NCI-H2196 treated with DMSO at 0.1 percent for 48 hours (cell line): ENCODE data around the gene FLRT1.

Experiments used
- DNase-seq: peaks from one replicate; lab custom pipeline; 2025; ENCODE audit not compliant: unreplicated experiment; lab: John Stamatoyannopoulos, UW

The FLRT1 gene

DNA sequence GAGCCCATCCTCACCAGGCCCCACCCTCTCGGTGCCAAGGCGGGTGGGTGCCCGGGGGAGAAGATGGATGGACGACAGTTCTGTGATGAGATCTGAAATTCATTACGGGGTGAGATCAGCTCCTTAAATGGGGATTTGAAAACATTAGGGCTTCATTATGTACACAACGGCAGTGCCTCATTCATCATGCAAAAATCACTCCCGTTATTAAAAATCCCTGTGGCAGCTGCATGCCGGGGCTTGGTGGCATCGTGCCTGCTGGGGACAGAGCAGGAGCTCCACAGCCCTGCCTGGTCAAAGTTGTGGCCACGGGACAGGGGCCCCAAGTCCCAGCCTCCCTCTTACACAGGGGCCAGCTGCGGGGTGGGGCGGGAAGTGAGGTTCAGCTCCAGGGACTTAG lies 29.3 kb upstream of the FLRT1 start:
- no peak for DNase-seq

DNA sequence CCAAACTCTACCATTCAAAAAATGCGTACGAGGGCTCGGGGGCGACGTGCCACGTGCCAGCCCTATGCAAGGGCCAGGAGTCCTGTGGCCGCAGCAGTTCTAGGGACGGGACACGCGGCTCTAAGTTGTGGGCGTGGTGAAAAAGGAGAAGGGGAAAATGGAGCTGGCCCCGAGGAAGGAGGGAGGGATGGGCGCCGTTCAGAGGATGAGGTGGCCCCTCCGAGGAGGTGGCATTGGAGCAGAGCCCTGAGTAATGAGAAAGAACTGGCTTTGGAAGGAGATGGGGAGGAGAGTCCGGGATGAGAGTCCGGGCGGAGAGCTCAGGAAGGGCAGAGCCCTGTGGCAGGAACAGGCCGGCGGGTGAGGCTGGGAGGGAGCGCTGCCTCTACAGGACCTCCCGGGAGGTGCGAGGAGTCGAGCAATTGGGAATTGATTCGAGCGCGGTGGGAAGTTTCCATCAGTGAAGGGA lies 28.5 kb upstream of the FLRT1 start:
- DNase-seq, result no peak

DNA sequence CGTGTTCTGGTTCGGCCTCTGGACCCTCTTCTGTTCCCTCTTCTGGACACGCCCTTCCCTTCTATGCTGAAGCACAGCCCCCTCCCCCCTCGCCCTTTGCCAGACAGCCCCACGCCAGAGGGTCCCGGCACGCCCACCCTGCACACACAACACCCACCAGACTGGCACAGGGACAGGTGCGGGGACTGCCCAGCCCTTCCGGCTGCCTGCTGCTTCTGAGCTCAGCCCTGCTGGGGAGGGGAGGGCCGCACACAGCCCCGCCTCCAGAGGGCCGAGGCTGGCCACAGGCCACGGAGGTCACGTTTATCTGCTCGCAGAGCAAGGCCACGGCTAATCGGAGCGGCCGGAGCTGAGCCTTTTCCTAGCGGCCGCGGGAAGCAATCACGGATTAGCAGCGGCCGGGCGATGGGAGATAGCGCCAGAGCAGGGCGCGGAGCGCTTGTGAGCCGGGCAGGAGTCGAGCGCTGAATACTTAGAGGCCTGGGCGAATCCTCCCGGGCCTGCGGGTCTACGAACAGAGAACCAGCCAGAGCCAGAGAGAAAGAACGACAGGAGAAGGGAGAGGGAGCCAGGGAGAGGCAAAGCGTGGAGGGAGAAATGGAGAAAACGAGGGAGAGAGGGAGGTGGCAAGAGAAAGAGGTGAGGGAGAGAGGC lies 28.0 kb upstream of the FLRT1 start:
- no peak for DNase-seq

DNA sequence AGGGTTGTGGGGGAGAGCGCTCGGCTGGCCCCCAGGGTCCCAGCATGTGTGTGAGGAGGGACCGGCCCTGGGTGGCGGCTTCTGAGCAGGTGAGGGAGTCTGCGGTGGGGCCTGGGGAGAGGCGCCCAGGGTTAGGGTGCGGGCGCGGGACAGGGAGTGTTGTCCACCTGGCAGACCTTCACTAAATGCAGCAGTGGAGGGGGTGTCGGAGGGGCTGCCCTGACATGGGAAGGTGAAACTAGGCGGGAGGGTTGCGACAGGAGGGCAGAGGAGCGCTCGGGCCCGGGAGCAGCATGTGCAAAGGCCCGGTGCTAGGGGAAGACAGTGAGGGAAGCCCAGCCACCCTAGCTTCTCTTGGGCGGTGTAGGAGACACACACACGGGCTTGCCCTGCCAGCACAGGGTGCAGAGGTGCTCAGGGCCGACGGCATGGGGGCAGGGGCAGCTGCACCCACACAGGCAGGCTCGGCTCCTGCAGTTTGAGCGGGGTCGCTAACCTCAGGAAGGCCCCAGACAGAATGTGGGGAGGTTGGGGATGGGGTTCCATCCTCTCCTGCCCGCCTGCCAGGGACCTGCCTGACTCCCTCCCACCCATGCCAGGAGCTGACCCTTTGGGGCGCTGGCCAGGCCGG lies 27.3 kb upstream of the FLRT1 start:
- DNase-seq, result no peak

DNA sequence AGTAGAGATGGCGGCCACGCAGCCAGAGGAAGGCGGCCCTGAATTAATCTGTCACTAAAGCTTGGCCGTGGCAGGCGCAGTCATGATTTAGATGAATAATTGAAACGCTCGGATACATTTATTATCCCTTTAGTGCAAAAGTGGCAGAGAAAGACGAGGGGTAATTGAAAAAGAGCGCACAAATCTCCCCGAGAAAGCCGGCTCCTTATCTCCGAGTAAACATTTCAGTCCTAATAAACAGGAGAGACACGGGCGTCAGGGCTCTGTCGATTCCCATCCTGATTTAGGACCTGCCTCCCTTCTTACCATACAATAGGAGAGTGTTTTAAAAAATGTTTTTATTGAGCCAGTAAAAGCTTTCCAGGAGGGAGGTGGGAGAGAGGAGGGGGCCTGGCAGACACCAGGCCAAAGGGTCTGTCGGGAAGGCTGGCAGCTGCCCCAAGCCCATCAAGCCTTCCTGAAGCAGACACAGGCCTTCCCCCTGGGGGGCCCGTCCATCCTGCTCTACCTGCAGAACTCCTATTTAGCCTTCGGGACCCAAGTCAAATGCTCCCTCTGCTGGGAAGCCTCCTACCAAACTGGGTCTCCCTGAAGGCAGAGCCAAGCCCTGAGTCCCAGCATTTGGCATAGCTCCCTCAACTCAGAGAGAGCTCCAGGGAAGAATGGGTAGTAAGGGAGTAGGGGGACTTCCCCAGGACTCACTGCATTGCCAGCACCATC lies 26.7 kb upstream of the FLRT1 start:
- DNase-seq, result no peak

DNA sequence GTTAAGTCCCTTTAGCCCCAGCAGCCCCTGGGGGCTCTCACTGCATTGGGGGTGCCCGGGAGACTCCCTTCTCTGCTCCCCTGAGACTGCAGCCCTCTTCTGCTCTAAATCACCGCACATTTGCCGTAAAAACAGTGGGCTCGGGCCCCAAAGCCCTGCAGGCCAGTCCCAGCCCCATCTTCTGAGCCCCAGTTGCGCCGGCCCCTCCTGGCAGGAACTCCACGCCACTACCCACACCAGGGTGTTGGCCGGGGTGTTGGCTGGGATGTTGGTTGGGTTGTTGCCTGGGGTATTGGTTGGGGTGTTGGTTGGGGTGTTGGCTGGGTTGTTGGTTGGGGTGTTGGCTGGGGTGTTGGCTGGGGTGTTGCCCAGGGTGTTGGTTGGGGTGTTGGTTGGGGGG lies 26.0 kb upstream of the FLRT1 start:
- DNase-seq, result no peak

DNA sequence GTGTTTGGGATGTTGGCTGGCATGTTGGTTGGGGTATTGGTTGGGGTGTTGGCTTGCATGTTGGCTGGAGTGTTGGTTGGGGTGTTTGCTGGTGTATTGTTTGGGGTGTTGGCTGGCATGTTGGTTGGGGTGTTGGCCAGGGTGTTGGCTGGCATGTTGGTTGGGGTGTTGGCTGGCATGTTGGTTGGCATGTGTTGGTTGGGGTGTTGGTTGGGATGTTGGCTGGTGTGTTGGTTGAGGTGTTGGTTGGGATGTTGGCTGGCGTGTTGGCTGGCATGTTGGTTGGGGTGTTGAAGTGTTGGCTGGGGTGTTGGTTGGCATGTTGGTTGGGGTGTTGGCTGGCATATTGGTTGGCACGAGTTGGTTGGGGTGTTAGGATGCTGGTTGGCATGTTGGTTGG lies 24.9 kb upstream of the FLRT1 start:
- DNase-seq, result no peak

DNA sequence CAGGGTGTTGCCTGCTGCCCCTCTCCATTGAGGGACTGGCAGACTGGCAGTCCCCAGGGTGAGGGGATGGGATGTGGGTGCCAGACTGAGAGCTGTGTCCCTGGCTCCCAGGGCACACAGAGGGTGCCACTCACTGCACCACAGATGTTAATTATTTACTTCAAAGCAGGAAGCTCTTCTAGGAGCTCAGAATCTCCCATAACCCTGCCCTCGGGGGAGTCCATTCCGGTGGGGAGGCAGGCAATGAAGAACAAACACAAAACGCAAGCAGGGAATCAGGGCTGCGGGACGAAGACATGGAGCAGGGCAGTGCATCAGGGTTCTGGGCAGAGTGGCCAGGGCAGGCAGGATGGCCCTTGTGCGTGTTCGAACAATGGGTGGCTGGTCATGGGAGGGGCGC lies 24.4 kb upstream of the FLRT1 start:
- DNase-seq, result no peak

DNA sequence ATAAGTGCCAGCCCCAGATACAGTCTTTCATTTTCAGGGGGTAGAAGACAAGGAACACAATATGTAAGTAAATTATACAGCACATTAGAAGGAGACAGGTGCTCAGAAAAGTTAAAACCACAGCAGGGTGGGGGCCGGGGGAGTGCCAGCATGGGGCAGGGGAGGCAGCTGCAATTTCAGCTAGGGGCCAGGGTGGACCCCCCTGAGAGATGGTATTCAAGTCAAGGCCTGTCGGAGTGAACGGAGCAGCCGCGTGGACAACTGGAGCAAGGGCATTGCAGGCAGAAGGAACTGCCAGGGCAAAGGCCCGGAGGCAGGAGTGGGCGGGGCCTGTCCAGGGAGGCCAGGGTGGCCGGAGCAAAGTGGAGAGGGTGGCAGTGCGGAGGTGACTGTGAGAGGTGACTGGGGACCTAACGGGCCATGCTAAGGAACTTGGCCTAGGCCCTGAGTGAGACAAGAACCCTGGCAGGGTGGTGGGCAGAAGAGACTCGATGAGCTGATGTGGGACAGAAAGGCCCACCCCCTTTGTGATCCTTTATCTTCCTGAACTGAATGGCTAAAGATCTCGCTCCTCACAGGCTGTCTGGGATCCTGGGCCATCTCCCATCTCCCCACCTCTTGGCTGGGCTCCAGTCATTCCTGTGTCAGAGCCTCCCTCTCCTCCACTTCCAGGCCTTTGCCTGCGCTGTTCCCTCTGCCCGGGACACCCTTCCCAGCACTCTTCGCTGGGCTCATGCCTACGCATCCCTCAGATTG lies 22.4 kb upstream of the FLRT1 start:
- no peak for DNase-seq

DNA sequence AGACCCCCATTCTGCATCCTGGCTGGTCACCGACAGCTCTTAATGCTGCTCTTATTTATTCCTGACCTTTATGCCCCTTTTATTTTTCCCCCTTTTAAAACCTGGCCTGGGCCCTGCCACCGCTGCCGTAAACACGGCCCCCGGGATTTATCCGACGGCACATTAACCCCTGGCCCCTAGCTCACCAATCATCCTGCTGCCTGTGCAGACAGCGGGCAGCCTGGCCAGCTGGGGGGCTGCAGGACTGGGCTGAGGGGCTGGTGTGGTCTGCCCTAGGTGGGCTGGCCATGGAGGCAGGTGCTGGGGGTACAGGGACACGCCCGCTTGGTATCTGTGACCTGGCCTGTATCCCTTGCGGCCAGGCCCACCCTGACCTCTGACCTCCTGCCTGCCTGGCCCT lies 21.4 kb upstream of the FLRT1 start:
- DNase-seq, result no peak

DNA sequence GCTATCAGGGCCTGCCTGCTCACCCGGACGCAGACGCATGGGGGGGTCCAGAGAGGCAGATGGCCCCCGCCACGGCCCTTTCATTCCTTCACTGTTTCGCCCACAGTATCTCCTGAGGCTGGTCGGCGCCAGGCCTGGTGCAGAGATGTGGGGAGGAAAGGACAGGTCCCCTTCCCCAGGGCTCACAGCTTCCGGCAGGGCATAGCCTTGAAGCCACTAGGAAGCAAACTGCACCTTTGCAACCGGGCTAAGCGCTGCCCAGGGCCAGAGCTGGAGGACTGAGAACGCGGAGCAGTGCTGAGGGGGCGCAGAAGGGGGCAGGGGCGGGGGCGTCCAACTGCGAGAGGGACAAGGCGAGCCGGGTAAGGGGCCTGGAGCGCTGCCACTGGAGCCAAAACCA lies 20.2 kb upstream of the FLRT1 start:
- no peak for DNase-seq

DNA sequence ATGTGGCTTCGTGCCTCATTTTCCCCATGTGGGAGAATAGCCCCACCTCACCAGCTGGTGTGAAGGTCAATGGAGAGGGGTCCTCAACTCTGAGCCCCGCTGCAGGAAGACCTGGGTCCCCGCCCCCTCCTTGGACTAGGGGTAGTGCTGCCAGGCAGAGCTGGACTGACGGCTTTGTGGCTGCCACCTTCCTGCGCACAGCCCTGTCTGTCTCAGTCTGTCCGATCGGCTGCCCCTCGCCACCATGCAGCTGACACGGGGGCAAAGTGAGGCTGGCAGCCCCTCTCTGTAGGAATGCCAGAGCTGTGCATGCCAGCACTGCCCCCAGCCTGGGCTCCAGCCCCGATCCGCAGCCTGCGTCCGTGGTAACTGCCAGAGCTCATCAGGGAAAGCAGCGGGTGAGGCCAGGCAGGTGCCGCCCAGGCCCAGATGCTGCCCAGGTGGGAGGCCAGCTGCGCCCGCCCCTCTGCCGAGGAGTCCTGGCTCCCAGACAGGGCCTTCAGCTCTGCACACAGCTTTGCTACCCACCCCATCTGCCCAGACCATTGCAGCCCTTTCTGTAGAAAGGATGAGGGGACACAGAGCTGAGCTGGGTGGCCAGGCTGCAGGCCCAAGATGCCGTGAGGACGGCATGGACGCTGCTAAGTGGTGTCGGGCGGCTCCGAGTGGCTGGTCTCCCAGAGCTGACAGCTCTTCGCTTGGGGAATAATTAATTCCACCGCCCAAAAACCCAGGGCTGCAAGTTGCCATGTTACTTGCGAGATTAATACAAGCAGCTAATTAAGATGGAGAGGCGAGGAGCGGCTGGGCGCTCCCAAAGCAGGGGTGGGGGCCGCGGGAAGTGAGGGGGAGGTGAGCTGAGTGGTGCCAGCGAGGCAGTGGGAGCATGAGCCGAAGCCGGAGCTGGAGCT lies 19.5 kb upstream of the FLRT1 start:
- no peak for DNase-seq

DNA sequence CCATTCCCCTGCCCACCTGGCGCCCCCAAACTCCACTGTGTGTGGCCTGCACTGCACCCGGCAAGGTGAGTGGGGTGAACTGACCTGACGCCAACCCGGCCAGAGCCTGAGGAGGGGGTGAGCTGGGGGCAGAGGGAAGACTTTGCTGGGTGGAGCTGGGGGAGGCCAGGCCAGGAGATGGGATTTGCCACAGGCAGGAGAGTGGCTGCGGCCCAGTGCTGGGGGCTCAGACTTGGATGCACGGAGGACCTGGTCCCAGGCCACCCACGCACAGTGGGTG lies 17.8 kb upstream of the FLRT1 start:
- DNase-seq, result no peak

DNA sequence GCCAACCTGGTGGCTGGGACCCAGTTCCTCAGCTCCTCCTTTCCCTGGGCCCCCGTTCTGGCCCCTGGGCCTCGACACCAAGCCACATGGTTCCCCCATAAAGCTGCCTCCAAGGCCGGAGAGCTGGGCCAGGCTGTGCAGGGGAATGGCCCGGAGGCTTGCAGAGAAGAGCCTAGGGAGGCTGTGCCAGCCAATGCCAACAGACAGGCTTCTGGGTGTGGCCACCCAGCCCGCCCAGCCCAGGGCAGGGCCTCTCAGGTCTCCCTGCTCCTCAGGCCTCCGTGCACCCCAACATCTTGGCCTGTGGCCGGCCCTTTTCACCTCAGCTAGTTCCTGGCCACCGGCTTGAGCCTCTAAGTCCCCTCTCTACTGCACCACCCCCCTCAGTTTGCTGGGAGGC lies 17.4 kb upstream of the FLRT1 start:
- no peak for DNase-seq

DNA sequence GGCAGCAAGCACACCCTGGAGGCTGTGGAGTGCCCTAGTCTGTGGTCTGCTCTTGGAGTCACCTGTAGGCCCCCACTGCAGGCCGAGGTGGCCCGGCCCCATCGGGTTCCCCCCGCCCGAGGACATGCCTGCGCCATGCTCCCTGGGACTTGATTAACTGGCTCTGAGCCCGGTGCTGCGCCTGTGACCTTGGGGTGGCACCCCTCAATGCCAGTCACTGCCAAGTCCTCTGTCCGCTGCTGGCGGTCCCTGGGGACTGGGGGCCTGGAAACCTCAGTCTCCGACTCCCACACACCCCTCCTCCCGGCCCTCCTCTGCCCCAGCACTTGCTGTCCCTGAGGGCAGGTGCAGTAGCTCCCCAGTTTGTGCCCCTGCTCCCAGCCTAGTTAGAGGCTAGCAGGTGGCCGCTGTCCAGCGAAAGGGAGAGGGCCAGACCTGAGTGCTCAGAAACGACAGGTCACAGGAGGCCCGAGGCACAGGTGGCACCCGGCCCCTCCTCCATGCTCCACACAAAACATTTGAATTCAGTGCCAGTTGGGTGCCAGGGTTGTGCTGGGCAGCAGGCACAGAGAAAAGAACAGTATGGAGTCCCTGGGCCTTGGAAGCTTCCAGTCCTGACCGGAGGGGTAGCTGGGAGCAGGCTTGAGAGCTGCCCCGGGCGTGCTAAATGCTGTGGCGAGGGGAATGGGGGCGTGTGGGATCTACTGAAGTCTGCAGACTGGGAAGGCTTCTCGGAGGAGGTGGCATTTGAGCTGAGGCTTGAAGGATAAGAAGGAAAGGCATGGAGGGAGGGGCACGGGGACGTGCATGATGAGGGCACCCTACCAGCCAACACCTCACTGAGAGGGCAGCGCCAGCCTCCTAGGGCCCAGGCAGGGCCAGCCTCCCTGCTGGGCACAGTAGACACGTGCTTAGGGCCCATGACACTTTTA lies 16.4 kb upstream of the FLRT1 start:
- DNase-seq, result no peak

DNA sequence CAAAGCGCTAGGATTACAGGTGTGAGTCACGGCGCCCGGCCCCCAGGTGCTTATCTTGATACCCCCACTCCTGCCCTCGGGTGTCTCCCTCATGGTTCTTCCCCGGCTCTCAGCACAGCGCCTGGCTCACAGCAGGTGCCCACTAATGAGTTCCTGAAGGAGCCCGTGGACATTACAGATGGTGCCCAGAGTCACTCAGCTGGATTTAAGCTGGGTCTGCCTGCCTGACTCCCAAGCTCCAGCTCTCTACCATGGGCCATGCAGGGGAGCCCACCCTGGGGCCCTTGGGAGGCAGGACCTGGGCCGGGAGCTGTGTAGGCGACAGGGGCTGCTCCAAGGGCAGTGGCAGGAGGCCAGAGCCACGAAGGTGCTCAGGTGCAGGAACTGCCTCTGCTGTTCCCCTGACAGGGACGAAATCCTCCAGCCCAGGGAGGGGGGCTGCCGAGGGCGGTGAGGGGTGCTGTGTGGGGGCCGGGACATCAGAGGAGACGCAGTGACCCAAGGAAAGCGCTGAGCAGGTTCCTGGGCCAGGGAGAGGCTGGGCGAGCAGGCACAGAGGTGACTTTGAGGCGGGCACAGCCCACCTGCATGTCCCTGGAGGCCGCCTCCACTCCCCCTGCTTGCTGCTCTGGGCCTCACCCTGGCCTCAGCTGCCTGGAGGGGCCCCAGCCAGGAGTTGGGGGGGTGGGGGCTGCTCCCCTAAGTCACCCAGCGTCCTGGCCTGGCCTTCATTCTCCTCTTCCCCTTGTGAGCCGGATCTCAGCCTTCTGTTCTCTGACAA lies 14.6 kb upstream of the FLRT1 start:
- no peak for DNase-seq

DNA sequence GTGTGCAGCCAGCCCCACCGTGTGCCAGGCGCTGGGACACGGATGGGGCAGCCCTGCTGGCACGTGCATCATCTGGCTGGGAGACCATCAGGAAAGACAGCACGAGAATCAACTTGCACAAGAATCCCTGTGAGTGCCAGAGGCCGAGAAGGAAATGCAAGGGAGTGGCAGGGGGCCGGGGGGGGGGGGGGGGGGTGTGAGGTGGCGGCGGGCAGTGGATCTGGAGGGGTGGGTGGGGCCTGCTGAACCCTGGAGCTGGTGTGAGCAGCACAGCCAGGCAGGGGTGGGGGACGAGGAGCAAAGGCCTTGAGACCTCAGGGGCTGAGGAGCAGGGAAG lies 14.0 kb upstream of the FLRT1 start:
- no peak for DNase-seq

DNA sequence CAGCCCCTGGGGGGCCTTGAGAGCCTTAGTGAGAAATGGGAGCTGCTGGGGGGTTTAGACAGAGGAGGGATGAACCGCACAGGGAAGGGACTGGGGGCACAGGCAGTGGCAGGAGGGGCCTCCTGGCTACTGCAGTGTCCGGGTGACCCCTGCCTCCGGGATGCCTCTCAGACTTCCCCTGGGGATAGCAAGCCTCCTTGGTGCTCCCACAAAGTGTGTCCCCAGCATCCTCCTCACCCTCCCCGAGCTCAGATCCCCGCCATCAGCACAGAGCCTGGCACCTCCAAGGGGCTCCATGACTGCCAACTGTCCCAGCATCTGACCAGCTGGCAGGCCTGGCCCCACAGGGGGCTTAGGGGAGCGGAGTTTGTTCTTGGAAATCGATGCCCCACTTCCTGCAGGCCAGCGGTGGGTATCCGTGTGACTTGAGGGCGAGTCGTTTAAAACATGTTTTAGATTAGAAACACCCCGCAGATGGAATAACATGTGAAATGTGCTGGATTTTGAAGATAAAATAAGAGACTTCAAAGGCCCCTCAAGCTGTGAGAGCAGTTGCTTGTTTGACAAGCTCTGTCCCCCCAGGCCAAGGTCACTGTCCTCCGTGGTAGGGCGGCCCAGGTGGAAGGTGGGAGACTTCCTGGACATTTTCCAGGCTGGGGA lies 13.5 kb upstream of the FLRT1 start:
- no peak for DNase-seq
